Measurements from ENCODE around the gene HSBP1.

The HSBP1 gene

DNA sequence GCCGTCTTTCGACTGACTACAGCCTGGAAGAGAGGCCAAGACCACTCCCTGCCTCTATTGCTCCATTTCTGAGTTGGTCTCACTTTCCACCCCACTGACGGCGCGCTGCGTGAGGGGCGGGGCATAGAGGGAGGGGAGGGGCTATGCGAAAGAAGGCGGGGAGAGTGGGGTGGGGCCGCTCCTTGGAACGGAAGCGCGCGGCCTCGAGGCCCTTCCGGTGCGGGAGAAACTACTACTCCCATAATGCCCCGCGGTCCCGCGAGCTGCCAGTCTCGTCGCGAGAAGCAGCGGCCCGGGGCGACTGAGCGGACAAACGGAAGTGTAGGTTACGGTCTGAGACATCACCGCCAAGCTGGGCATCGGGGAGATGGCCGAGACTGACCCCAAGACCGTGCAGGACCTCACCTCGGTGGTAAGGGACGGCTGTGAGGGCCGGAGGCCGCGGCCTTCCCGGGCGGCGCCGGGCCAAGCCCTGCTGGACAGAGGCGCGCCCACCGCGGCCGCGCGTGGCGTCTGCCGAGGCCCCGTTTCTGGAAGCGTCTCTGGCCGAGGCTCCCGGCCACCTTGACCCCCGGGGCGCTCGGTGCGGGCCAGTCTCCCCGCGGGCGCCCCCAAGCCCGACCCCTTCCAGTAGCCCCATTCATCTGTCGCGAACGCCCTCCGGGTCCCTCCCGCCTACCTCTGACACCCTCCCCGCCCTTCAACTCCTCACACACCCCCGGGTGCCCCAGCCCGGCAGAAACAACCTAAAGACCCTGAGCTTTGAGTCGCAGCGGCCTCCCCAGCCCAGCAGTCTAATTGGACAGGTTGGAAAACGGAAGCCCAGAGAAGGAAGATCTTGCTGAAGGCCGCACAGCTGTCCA is at the start of gene HSBP1:
Gene HSBP1, plus strand, starts transcription at position 269 of the 863 bp plus-strand sequence. Its CDS starts 99 bp downstream, at position 368.
- peak; percentile 93 for DNase-seq (ENCODE audit: low read depth)

DNA sequence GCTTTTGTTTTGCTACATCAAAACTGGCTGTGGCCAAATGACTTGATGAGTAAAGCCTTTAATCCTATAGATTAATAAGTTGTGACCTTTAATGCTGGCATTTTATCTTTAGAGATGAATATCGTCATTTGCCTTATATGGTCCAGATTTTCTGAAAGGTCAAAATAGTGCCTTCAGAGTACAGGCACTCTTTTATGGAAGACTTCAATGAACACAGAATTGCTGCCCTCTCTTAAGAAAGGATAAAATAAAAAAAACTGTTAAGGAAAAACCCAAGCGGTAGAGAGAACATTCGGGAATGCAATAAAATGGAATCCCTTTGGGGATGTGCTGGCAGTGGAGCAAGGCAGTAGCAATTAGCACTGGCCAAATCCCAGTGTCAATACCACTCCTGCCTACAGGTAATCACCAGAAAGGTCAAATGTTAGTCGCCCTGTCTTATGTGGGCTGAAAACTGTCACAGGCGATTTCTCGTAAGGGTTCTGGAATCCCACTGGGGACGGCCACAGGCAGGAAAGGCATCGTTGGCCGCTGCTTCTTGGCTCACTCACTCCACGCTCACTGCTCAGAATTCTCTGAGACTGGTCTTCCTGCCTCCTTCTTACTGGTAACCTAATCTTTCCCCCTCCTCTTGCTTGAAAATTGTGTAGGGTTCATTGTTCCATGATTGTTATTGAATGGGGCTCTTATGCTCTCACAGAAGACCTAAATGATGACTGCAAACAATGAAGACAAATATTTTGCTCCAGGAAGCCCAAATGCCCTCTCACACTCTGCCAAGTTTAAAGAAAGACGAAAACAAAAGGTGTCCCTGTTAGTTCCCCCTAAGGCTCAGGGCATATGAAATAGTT is 45.4 kb upstream of the HSBP1 start:
- no peak for DNase-seq (ENCODE audit: low read depth)

DNA sequence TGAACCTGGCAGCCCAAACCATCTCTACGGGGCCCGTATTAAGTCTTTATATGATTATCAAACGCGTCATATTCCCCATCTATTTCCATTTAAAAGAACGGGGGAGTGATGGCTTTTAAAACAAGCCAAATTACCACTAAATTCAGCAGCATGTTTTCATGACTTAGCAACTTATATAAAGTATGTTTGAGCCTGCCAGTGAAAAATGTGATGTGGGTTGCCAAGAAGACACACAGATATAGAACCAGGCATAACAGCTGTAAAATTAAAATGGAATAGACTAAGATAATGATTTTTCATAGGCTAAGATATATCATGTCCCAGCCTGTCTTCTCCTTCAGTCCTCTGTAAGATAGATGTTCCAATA is 44.8 kb upstream of the HSBP1 start:
- DNase-seq (ENCODE audit: low read depth), result no peak

DNA sequence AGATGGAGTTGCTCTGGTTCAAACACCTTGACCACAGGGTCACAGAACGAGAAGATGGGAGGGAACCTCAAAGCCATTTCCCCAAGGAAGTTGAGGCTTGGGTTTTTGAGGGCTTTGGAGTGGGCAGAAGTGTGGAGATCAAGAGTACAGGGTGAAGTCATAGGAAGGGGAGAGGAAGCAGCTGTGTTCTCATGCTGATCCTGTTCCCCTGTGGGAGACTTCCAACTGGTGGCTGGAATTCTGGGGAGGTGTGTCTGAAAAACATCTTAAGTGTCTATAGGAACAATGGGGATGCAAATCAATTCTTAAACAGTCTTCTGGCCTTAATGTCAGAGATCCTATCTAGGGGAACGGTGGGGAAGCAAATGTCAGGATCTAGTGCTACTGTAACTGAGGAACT is 38.8 kb upstream of the HSBP1 start:
- DNase-seq (ENCODE audit: low read depth), result no peak

DNA sequence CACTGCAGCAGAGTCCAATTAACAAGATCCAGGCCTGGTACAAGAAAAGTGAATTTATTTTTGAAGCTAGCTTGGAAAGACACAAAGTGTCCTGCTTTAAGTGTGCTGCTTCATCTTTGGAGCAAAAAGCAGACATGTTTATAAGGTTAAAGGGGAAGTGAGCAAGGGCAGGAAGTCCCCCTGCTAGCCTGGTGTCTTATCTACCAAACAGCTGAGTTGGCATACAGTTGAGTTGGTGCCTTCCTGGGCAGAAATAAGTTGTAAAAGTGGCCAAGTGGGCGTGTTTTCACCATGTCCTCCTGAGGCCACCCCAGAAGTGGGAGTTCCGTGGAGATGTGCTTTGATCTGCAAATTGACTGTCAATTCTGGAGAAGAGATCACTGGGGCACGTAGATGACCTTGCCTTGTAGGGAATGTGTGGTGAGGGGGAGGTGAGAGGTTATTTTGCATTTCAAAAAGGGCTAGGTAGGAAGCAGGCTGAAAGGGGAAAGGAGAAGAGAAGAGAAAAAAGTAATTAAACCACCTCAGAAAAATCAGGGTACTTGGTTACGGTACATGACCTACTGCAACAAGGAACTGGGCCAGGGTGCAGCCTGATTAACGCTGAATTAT is 38.3 kb upstream of the HSBP1 start:
- DNase-seq (ENCODE audit: low read depth), result no peak

DNA sequence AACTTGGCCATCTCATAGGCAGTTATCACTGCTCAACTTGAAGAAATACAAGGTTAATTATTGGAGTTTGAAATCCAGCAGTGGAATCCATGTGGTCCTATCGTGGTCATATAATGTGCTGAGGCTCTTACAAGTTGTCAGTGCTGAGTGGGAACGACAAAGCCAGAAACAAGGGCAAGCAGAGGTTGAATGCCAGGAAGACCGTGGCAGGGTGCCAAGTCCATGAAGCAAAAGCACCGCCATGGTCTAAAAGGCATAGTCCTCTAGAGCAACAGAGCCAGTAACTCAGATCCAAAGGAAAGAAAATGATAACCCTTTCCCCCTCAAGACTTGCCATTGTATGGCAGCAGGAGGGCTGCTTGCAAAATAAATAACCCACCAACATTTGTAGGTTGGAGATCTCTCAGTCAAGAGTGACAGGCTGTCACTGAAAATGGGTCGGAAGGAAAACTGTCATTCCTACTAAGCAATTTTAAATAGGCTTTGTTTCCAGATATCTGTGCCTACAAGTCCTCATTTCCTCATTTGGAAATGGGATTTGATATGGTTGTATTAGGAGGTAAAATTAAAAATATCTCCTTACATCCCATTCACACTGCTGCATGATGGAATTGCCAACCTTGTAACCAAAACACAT is 36.4 kb upstream of the HSBP1 start:
- DNase-seq (ENCODE audit: low read depth), result no peak

DNA sequence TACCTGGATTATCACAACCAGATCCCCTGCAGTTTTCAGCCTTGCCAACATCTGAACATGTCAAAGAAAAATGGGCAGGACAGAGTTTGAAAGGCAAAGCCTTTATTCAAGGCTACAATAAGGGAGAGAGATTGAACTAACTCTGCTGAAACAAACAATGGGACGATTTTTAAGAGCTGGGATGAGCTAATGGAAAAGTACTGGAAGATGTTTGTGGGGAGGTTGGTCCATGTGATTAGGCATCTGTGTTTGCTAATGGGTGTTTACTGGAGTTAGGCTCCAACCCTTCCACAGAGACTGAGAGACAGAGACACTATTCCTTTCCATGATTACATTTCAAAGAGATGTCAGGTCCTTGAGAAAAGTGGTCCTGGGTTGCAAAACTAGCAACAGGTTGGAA is 35.0 kb upstream of the HSBP1 start:
- no peak for DNase-seq (ENCODE audit: low read depth)

DNA sequence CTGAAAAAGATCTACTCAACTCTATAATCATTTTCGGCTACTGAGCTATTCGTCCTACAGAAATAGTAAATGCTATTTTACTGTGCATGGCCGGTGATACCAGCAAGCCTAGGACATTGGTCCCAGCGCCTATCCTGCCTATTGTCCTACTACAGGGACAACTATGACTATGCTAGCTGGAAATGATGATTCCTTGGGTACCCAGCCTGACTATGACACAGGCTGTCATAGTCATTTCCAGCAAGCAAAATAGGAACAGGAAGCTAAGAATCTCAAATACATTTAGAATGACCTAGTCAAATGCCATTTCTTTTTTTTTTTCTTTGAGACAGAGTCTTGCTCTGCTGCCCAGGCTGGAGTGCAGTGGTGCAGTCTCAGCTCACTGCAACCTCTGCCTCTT is 33.7 kb upstream of the HSBP1 start:
- no peak for DNase-seq (ENCODE audit: low read depth)

DNA sequence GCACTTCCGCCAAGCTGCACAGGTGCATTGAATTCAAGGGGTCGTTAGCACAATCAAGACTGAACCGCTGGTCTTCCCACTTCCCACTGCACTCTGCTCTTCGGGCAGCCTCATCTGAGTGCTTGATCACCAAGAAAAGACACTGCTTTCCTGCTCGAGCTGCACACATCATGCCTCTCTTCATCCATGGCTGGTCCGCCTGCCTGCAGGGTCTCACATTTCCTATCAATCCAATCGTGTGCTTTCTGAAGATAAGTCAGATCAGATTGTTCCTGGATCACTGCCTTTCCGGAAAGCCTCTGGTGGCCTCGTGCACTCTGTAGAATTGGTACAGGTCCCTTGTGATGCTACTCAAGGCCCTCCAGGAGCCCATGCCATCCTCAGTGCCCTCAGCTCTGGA is 30.8 kb upstream of the HSBP1 start:
- no peak for DNase-seq (ENCODE audit: low read depth)

DNA sequence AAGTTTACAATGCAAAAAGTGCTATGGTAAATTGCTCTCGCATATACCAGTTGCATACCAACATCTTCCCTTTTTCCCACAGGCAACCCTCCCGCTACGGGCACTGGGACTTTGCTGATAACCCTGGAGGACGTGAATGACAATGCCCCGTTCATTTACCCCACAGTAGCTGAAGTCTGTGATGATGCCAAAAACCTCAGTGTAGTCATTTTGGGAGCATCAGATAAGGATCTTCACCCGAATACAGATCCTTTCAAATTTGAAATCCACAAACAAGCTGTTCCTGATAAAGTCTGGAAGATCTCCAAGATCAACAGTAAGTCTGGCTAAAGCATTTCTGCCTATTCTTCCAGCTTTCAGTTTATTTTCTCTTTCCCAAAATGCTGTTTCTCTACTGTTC is 27.9 kb upstream of the HSBP1 start:
- DNase-seq (ENCODE audit: low read depth), result peak; percentile 58

DNA sequence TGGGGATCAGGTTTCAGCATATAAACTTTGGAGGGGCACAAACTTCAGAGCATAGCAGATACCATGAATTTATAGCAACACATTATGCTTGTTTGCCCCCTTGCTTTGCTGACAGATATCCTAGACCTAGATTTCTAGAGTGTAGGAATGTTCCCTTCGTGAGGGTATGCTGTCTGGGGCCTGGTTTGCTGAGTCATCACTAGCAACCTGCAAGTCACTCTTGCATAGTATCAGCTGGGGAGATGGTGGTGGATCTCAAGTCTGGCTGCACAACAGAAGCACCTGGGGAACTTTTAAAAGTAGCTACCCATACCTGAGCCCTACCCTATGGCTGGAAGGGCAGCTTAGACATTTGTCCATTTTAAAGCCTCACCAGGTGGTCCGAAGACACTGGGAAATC is 22.3 kb upstream of the HSBP1 start:
- DNase-seq (ENCODE audit: low read depth), result peak; percentile 29

DNA sequence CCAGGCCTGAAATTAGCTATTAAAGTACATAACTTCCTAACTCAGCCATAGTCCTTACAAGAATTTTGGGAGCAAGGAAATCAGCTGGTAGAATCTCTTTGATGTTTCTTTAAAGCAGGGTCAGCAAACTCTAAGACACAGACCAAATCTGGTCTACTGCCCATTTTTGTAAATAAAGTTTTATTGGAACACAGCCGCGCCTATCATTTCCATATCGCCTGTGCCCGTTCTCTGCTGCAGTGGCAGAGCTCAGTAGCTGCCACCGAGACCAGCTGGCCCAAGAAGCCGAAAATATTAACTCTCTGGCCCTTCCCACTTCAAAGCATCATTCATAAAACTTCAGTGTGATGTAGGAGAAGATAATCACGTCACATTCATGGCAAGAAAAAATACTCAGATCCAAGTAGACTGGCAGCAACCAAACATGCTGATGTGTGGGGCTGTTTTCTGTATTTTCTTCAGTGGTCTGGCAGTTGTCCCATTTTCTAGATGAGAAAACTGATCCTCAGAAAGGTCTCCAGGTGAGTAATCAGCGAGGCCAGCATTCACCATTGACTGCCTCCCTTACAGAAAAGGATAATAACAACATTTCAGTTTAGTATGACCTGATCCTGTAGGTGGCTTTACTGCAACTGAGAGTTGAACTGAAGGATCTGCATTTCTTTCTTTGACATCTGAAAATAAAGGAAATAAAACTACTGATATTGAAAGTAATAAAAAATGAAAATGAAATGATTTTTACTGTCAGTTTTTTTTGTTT is 18.0 kb upstream of the HSBP1 start:
- DNase-seq (ENCODE audit: low read depth), result no peak

DNA sequence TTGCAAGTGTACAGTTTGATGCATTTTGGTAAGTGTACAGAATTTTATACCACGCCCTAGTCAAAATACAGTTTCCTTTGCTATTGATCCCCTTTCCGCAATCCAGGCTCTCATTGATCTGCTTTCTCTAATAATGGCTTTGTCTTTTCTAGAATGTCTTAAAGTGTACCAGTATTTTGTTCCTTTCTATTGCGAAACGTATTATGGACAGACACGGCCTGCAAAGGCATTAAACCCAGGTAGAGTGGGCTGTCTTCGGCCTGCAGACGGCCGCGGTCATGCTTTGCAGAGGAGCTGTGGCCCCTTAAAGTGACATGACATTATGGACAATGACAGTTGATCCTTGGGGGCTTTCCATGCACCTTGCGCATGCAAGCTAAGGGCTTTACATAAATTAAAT is 15.9 kb upstream of the HSBP1 start:
- DNase-seq (ENCODE audit: low read depth), result no peak

DNA sequence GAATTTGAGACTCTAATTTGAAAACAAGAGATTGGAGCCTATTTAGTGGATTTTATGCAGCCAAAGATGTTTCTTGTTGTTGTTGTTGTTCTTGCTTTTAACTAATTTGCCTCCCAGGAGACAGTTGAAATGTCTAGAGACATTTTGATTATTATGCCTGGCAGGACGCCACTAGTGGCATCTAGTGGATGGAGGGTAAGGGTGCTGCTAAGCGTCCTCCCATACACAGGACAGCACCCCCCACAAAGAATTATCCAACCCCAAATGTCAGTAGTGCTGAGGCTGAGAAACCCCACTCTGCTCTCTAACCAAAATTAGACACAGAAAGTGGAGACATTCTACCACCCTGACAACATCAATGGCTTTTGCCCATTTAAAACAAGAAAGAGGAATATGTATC is 15.4 kb upstream of the HSBP1 start:
- DNase-seq (ENCODE audit: low read depth), result no peak

DNA sequence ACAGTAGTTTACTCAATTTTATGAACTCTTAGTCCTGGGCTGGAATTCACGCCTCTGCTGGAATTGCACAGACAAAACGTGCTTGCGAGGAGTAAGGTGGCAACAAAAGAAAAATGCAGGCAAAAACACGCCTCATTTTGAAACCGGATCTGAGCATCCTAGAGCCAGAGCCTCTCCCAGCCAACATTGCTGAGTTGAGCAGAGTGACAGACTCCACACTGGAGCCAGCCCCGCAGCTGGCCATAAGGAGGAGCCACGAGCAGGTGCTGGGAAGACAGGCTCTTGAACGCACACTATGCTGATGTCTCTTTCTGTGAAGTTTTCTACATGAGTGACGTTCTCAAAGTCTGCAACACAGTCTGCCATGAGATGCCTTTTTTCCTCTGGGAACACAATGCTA is 14.6 kb upstream of the HSBP1 start:
- no peak for DNase-seq (ENCODE audit: low read depth)

DNA sequence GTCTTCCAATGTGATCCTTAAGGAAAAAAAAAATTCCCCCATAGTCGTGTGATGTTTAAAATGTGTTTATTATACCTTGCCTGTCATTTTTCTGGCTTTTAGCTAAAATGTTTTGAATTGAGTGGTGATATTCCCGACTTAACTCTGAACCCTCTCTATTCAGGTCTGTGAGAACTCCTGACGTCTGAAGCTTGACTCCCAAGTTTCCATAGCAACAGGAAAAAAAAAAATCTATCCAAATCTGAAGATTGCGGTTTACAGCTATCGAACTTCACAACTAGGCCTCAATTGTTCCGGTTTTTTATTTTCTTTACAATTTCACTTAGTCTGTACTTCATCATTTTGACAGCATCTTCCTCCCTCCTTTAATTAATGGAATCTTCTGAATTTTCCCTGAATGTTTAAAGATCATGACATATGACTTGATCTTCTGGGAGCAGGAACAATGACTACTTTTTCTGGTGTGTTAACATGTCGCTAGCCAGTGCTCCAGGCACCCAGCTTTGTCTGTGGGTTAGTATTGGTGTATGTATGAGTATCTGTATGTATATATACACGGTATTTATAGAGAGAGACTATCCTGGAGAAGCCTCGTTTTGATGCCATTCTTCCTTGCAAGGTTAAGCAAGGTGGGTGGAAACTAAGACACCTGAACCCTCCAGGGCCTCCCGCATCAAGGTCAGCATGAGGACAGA is 12.8 kb upstream of the HSBP1 start:
- no peak for DNase-seq (ENCODE audit: low read depth)

DNA sequence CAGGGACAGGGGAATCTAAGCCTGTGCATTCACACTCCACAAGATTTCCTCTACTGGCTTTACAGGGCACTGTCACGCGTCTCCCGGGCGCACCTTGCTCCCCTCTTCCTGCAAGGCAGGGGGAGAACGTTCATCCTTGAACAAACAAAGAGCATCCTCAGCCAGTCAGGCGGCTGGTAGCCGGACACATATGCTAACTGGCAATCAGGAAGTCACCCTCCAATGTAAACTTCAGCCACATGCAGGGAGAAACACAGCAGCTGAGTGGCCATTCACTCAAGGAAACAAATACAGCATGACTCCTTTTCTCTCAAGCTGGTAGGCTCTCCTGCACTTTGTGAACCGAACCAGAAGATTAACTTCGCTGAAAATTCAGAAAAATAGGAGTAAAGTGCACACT is 10.8 kb upstream of the HSBP1 start:
- DNase-seq (ENCODE audit: low read depth), result no peak

DNA sequence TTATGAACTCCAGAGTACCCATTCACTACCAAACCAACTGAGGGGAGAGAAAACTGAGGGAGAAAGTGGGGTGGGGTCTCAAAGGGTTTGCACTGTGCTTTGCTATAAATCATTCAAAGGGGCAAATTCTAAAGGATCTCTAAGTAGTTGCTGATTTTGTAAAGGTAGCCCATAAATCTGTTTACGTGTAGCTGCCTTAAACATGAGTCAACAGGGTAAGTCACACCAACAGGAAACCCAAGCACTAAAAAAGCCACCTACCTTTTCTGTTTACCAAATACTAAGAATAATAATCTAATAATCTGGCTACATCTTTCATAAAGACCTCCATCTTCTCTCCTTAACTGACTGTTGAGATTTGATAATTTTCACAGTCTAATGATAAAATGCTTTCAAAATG is 8.4 kb upstream of the HSBP1 start:
- DNase-seq (ENCODE audit: low read depth), result no peak

DNA sequence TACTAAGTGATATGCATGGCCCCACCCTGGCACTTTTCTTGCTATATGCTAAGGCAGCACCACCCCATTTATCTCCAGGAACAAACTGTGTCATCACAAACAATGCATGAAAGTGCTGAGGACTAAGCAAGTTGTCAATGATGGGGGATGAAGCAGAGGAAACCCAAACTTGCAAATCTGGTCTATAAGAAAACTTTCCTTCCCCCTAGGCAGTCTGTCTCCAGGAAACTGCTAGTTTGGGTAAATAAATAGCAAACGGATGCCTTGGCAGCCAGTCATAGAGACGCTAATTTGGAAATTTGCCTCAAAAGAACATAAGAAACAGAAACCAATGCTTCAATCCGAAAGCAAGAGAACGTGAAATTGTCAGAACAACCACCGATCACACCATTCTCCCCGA is 5.6 kb upstream of the HSBP1 start:
- DNase-seq (ENCODE audit: low read depth), result peak; percentile 79

DNA sequence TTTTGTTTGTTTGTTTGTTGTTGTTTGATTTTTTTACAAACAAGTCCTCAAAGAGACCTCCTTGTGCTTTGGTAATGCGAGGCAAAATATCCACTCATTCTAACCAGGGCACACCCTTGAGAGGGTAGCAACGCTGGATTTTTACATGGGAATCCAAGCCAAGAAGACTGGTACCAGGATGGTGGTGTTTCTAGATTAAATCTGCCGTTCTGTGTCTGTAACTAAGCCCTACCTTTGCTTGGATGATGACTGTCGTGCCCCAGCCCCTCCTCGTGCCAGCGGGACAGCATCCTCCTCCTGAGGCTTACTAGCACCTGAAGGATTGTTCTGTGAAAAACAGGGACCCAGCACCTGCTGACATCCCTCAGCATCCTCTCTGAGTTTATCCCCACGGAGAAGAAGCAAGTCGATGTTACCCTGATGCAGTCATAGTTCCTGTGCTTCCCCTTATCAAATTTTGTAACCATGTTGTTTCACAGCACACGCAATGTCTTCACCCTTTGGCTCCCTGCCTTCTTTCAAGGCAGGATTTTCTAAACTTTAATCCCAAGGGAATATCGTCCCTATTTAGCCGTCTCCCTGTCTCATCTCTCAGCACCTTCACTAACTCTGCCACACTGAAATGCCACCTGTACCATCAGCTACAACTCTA is 5.1 kb upstream of the HSBP1 start:
- DNase-seq (ENCODE audit: low read depth), result no peak

DNA sequence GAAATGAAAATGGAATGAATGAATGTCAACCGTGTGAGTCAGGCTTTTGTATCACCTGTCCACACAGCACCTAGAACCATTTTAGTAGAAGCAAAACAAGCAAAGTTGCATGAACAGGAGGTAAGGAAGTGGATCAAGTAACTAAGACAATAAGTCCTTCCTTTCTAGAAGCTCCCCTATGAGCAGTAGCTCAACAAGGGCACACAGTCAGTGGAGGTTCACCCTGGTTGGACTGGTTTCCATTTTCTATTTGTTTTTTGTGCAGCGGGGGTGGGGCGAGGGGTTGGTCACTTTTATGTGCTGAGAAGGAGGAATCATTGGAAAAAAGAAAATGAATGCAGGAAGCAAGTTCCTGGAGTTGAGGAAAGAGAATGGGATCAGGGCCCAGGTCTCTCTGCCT is 4.0 kb upstream of the HSBP1 start:
- DNase-seq (ENCODE audit: low read depth), result no peak

Data from iris pigment epithelial cell (primary cell).